K562 (cell line): ENCODE measurements around the gene ATP6V0C. TPM values are rescaled to one million over a fixed set of nuclear protein-coding genes. Genes with fewer than 3 reads are reported as not detected.
"Not testable (repeated sequence)": the region's sequence is repeated elsewhere in the genome, so short reads cannot be mapped to it uniquely, and the experiment has no call there.

ENCODE experiments used
- ATAC-seq: fragments of 200-7000 bp; cut with Tn5 transposase; 3 replicates; pipeline ENCODE4 v1.9.1; 2020; ENCODE audit warnings: moderate library complexity
- BruUV-seq: library from RNA; stranded (reverse); fragments of 400-500 nt; replicated peaks from 2 replicates; lab custom pipeline; 2021; lab: Mats Ljungman, UMichigan
- CTCF ChIA-PET: fragments of 300-600 bp; formaldehyde crosslinking; extraction: SDS; loops from one replicate; lab custom pipeline; 2021; ENCODE audit warnings: low intra/inter-chr PET ratio; lab: Yijun Ruan, JAX
- POLR2A ChIA-PET: fragments of 300-600, 350-650 bp; sonication (Branson Sonifier 250); formaldehyde crosslinking; extraction: SDS; loops from one replicate; lab custom pipeline; 2021; ENCODE audit warnings: antibody characterized with exemption, inconsistent platforms; lab: Yijun Ruan, JAX
- DNase-seq, 4 experiments: peaks; one replicate each; pipeline versions ENCODE4 v3.0.0 to v3.0.0-alpha.2; 2011 to 2018; ENCODE audit warnings: low spot score in 3 of 4, mixed read lengths in 3 of 4; ENCODE audit errors: extremely low read depth in 1 of 4
- FAIRE-seq: peaks from 2 replicates; lab custom pipeline; 2011; peaks lifted over from hg19 to GRCh38; lab: Jason Lieb, UNC
- H2AFZ ChIP-seq: 2 replicates; pipeline ENCODE4 v1.6.0; 2011; ENCODE audit warnings: low read depth, low read length, control low read depth, inconsistent platforms
- H3K27ac ChIP-seq: fragments of 200-600 bp; 3 replicates; pipeline ENCODE4 v1.8.0; 2011; ENCODE audit warnings: low read depth, mild to moderate bottlenecking, control low read depth, inconsistent platforms, low read length, moderate library complexity, mixed read lengths; ENCODE audit errors: extremely low read depth
- H3K27me3 ChIP-seq, 2 experiments: fragments of 300-600 bp in 1 of 2; 2 replicates in 1 of 2; 3 replicates in 1 of 2; pipeline versions ENCODE4 v1.6.0 to v1.8.0; 2011; ENCODE audit warnings: inconsistent platforms in 2 of 2, low read length in 2 of 2, mild to moderate bottlenecking in 1 of 2, mixed read lengths in 1 of 2, moderate library complexity in 1 of 2; ENCODE audit not compliant: control insufficient read depth in 2 of 2, insufficient read depth in 2 of 2
- H3K36me3 ChIP-seq: fragments of 300-600 bp; 3 replicates; pipeline ENCODE4 v1.8.0; 2011; ENCODE audit warnings: mild to moderate bottlenecking, low read length, inconsistent platforms; ENCODE audit not compliant: control insufficient read depth, insufficient read depth
- H3K4me1 ChIP-seq, 2 experiments: fragments of 200-600 bp in 1 of 2; replicated peaks in 1 of 2; 2 replicates in 1 of 2; 3 replicates in 1 of 2; pipeline versions ENCODE4 v1.5.1 to v1.8.0; 2011; ENCODE audit warnings: inconsistent platforms in 2 of 2, low read length in 2 of 2, mild to moderate bottlenecking in 1 of 2, mixed read lengths in 1 of 2, moderate library complexity in 1 of 2; ENCODE audit not compliant: control insufficient read depth in 2 of 2, insufficient read depth in 2 of 2
- H3K4me2 ChIP-seq: 2 replicates; pipeline ENCODE4 v1.6.1; 2011; ENCODE audit warnings: low read length, control low read depth, inconsistent platforms, mixed read lengths; ENCODE audit not compliant: insufficient read depth
- H3K4me3 ChIP-seq: fragments of 200-600 bp; sonication (generic), shearing (Covaris generic); 2 replicates; pipeline ENCODE4 v1.5.1; 2016; ENCODE audit warnings: control low read depth, inconsistent platforms
- H3K79me2 ChIP-seq: fragments of 200-600 bp; 3 replicates; pipeline ENCODE4 v1.8.0; 2011; ENCODE audit warnings: low read length, inconsistent platforms; ENCODE audit not compliant: control insufficient read depth, insufficient read depth
- H3K9ac ChIP-seq, 2 experiments: 2 replicates each; pipeline versions ENCODE4 v1.6.0 to v1.6.1; 2011; ENCODE audit warnings: low read depth in 2 of 2, low read length in 2 of 2, control low read depth in 1 of 2, inconsistent platforms in 1 of 2, mild to moderate bottlenecking in 1 of 2, mixed read lengths in 1 of 2; ENCODE audit not compliant: insufficient read depth in 1 of 2
- H3K9me1 ChIP-seq: one replicate; pipeline ENCODE4 v1.6.0; 2011; ENCODE audit warnings: inconsistent platforms, mild to moderate bottlenecking, low read length, moderate library complexity; ENCODE audit not compliant: control insufficient read depth, insufficient read depth
- H3K9me3 ChIP-seq: replicated peaks from 2 replicates; pipeline ENCODE4 v1.5.1; 2011; ENCODE audit warnings: low read depth, low read length, inconsistent platforms; ENCODE audit not compliant: control insufficient read depth, insufficient read depth
- H4K20me1 ChIP-seq: replicated peaks from 2 replicates; pipeline ENCODE4 v1.6.1; 2011; ENCODE audit warnings: low read length, inconsistent platforms, mixed read lengths; ENCODE audit not compliant: control insufficient read depth, insufficient read depth
- ARID4B ChIP-seq: sonication (generic); formaldehyde crosslinking; IDR thresholded peaks from 2 replicates; pipeline ENCODE4 v1.8.0; 2022; ENCODE audit warnings: mild to moderate bottlenecking, missing genetic modification reagents
- GABPB2 ChIP-seq: fragments of 250-450 bp; sonication (Bioruptor Pico); conservative IDR thresholded peaks from 2 replicates; pipeline ENCODE4 v1.5.1; 2021; ENCODE audit warnings: mild to moderate bottlenecking
- IRF9 ChIP-seq: fragments of 450-650 bp; IDR thresholded peaks from 2 replicates; pipeline ENCODE4 v1.6.1; 2016; ENCODE audit warnings: missing biosample characterization, missing genetic modification characterization
- ZNF121 ChIP-seq: sonication (generic); formaldehyde crosslinking; conservative IDR thresholded peaks from 2 replicates; pipeline ENCODE4 v1.8.0; 2022; ENCODE audit warnings: missing genetic modification reagents
- WGBS: fragments of 100-300 bp; shearing (Covaris generic); methylation state at CpG from one replicate; pipeline ENCODE4 v1.1.6; 2016; ENCODE audit warnings: low coverage, mixed read lengths; ENCODE audit not compliant: insufficient coverage; ENCODE audit errors: missing lambda C conversion rate; 5-methylcytosine and 5-hydroxymethylcytosine counted together
- in situ Hi-C: fragments of 300-500 bp; cut with MboI; formaldehyde crosslinking; loops from 4 replicates; pipeline ENCODE4 v1.15.0; 2018; ENCODE audit warnings: inconsistent platforms, mixed read lengths
- intact Hi-C: fragments of 100-400 bp; cut with micrococcal nuclease; formaldehyde crosslinking; loops from 2 replicates; pipeline ENCODE4 v1.14.2; 2022
- polyA plus RNA-seq, 8 experiments: library from polyadenylated mRNA; depleted of rRNA in 4 of 8; stranded (reverse) in 5 of 8; unstranded in 3 of 8; fragments of >200 nt; fragmentation: Nextera tagmentation in 2 of 8; fragmentation: Illumina TruSeq in 1 of 8; extraction: Ambion mirVana in 2 of 8; extraction: Trizol in 1 of 8; gene quantifications; 2 replicates each; pipeline versions ENCODE4 v1.2.1 to v1.2.3, GENCODE V29; 2011 to 2014; ENCODE audit warnings: inconsistent platforms in 1 of 8, missing spikeins in 1 of 8
- total RNA-seq, 7 experiments: library from RNA; depleted of rRNA in 6 of 7; stranded (reverse); fragments of >200 nt in 6 of 7; fragmentation: Illumina TruSeq in 2 of 7; extraction: Trizol in 2 of 7; gene quantifications; 2 replicates each; pipeline versions ENCODE4 v1.2.1 to v1.2.3, GENCODE V29; 2011 to 2021; ENCODE audit warnings: low replicate concordance in 1 of 7

Gene ATP6V0C
- total and polyA plus RNA-seq, 9 of the 15 experiments (the other 6 are each of a cell fraction or from before 2014, with no cell fraction given), result 2.9 to 228 (median 22.7) TPM

- no peak for TF ChIP-seq GABPB2 (CRISPR knock-in tag)
- TF ChIP-seq, all 486 proteins: peak for 2
Observed at GRCh38 chr16:2478279-2478678, 35.5 kb upstream of the ATP6V0C start (continued).

GRCh38 chr16:2479996-2480395, 33.8 kb upstream of the ATP6V0C start:
- H3K4me3 ChIP-seq, intact Hi-C loops, H4K20me1 ChIP-seq, H2AFZ ChIP-seq, H3K9me1 ChIP-seq, H3K4me2 ChIP-seq, BruUV-seq, DNase-seq, CTCF ChIA-PET, FAIRE-seq, H3K27me3 ChIP-seq, in situ Hi-C loops, ATAC-seq, H3K27ac ChIP-seq, H3K9me3 ChIP-seq: not testable (repeated sequence)
- peak overlapping the region in 1 of 2 experiments; percentile 81; a peak in 1 of 4 replicates for H3K9ac ChIP-seq
- WGBS, result 72% methylated on average over 9 of the region's 10 CpGs
- H3K4me1 ChIP-seq, result peaks cover 67 to 95% of the 10 kb centered on the region in 2 experiments
- H3K36me3 ChIP-seq, result peaks cover 25% of the 10 kb centered on the region; the same call in 2 of the 3 replicates
- H3K79me2 ChIP-seq, result peaks cover 95% of the 10 kb centered on the region
- POLR2A ChIA-PET, result interaction anchor here (1.0 to 2.2 kb wide), 3 partner anchors 9 to 21 kb away, joined by 3 to 8 read pairs (median 4); no protein-coding TSS in a partner anchor
- TF ChIP-seq ARID4B (CRISPR knock-in tag), result peak; percentile 10; the same call in 1 of the 2 replicates
- TF ChIP-seq IRF9 (tag), result 0 out of 2 replicates have a peak, but pooled peaks have one; percentile 4
- peak; percentile 67 for TF ChIP-seq ZNF121 (CRISPR knock-in tag)
